ENCODE results near the gene NEDD9. TPM values are rescaled to one million over a fixed set of nuclear protein-coding genes. Genes with fewer than 3 reads are reported as not detected.

NEDD9 gene
- total RNA-seq, 1 experiment from 2014 or later = 6.5 TPM

GRCh38 chr6:11222385-11223277 is 9.8 kb downstream of the NEDD9 start:
- no peaks in the 10 kb centered on the region for H3K27me3 ChIP-seq (ENCODE audit: control insufficient read depth, insufficient read depth, low read length)
- no peak for DNase-seq
- H3K4me3 ChIP-seq (ENCODE audit: insufficient read depth, low read depth, low read length) = no peak overlapping the region
- H3K36me3 ChIP-seq (replicated peaks; ENCODE audit: control insufficient read depth, insufficient read depth, low read length) = no peaks in the 10 kb centered on the region

GRCh38 chr6:11221623-11222384 is 10.7 kb downstream of the NEDD9 start:
- DNase-seq = no peak
- Histone ChIP-seq H3K36me3 (replicated peaks; ENCODE audit: control insufficient read depth, insufficient read depth, low read length) (no peaks in the 10 kb centered on the region), H3K27me3 (ENCODE audit: control insufficient read depth, insufficient read depth, low read length) (no peaks in the 10 kb centered on the region), H3K4me3 (ENCODE audit: insufficient read depth, low read depth, low read length) (no peak overlapping the region)

- H3K4me3 ChIP-seq (ENCODE audit: insufficient read depth, low read depth, low read length) = no peak overlapping the region
- DNase-seq = no peak
- no peaks in the 10 kb centered on the region for H3K27me3 ChIP-seq (ENCODE audit: control insufficient read depth, insufficient read depth, low read length)
- H3K36me3 ChIP-seq (replicated peaks; ENCODE audit: control insufficient read depth, insufficient read depth, low read length) = no peaks in the 10 kb centered on the region
Observed at GRCh38 chr6:11219400-11219834, 13.1 kb downstream of the NEDD9 start.

- H3K27me3 ChIP-seq (ENCODE audit: control insufficient read depth, insufficient read depth, low read length) = no peaks in the 10 kb centered on the region
- no peak for DNase-seq
- no peak overlapping the region for H3K4me3 ChIP-seq (ENCODE audit: insufficient read depth, low read depth, low read length)
- no peaks in the 10 kb centered on the region for H3K36me3 ChIP-seq (replicated peaks; ENCODE audit: control insufficient read depth, insufficient read depth, low read length)
Observed at GRCh38 chr6:11218538-11219399, 13.7 kb downstream of the NEDD9 start.

GRCh38 chr6:11218102-11218442 is 14.4 kb downstream of the NEDD9 start:
- DNase-seq = no peak
- H3K27me3 ChIP-seq (ENCODE audit: control insufficient read depth, insufficient read depth, low read length) = no peaks in the 10 kb centered on the region
- no peak overlapping the region for H3K4me3 ChIP-seq (ENCODE audit: insufficient read depth, low read depth, low read length)
- no peaks in the 10 kb centered on the region for H3K36me3 ChIP-seq (replicated peaks; ENCODE audit: control insufficient read depth, insufficient read depth, low read length)

GRCh38 chr6:11217360-11218101 is 14.9 kb downstream of the NEDD9 start:
- no peaks in the 10 kb centered on the region for H3K36me3 ChIP-seq (replicated peaks; ENCODE audit: control insufficient read depth, insufficient read depth, low read length)
- H3K27me3 ChIP-seq (ENCODE audit: control insufficient read depth, insufficient read depth, low read length) = no peaks in the 10 kb centered on the region
- no peak overlapping the region for H3K4me3 ChIP-seq (ENCODE audit: insufficient read depth, low read depth, low read length)
- DNase-seq = no peak

- H3K36me3 ChIP-seq (replicated peaks; ENCODE audit: control insufficient read depth, insufficient read depth, low read length) = no peaks in the 10 kb centered on the region
- no peak for DNase-seq
Observed at GRCh38 chr6:11215773-11216172, 16.7 kb downstream of the NEDD9 start.

GRCh38 chr6:11214901-11215300 is 17.6 kb downstream of the NEDD9 start:
- no peak overlapping the region for H3K4me3 ChIP-seq (ENCODE audit: insufficient read depth, low read depth, low read length)
- no peaks in the 10 kb centered on the region for H3K36me3 ChIP-seq (replicated peaks; ENCODE audit: control insufficient read depth, insufficient read depth, low read length)
- no peak for DNase-seq
- H3K27me3 ChIP-seq (ENCODE audit: control insufficient read depth, insufficient read depth, low read length) = no peaks in the 10 kb centered on the region

More at GRCh38 chr6:11215773-11216172, 16.7 kb downstream of the NEDD9 start:
- Histone ChIP-seq H3K4me3 (ENCODE audit: insufficient read depth, low read depth, low read length) (no peak overlapping the region), H3K27me3 (ENCODE audit: control insufficient read depth, insufficient read depth, low read length) (no peaks in the 10 kb centered on the region)

GRCh38 chr6:11214084-11214833 is 18.2 kb downstream of the NEDD9 start:
- H3K27me3 ChIP-seq (ENCODE audit: control insufficient read depth, insufficient read depth, low read length) = no peaks in the 10 kb centered on the region
- H3K4me3 ChIP-seq (ENCODE audit: insufficient read depth, low read depth, low read length) = no peak overlapping the region
- no peaks in the 10 kb centered on the region for H3K36me3 ChIP-seq (replicated peaks; ENCODE audit: control insufficient read depth, insufficient read depth, low read length)
- no peak for DNase-seq

GRCh38 chr6:11213422-11214021 is 18.9 kb downstream of the NEDD9 start:
- no peak for DNase-seq
- no peaks in the 10 kb centered on the region for H3K36me3 ChIP-seq (replicated peaks; ENCODE audit: control insufficient read depth, insufficient read depth, low read length)
- no peaks in the 10 kb centered on the region for H3K27me3 ChIP-seq (ENCODE audit: control insufficient read depth, insufficient read depth, low read length)
- H3K4me3 ChIP-seq (ENCODE audit: insufficient read depth, low read depth, low read length) = no peak overlapping the region

- H3K4me3 ChIP-seq (ENCODE audit: insufficient read depth, low read depth, low read length) = no peak overlapping the region
- no peaks in the 10 kb centered on the region for H3K27me3 ChIP-seq (ENCODE audit: control insufficient read depth, insufficient read depth, low read length)
- DNase-seq = no peak
- no peaks in the 10 kb centered on the region for H3K36me3 ChIP-seq (replicated peaks; ENCODE audit: control insufficient read depth, insufficient read depth, low read length)
Observed at GRCh38 chr6:11212664-11213063, 19.8 kb downstream of the NEDD9 start.

GRCh38 chr6:11211254-11211653 is 21.2 kb downstream of the NEDD9 start:
- no peak overlapping the region for H3K4me3 ChIP-seq (ENCODE audit: insufficient read depth, low read depth, low read length)
- no peaks in the 10 kb centered on the region for H3K27me3 ChIP-seq (ENCODE audit: control insufficient read depth, insufficient read depth, low read length)
- no peak for DNase-seq
- no peaks in the 10 kb centered on the region for H3K36me3 ChIP-seq (replicated peaks; ENCODE audit: control insufficient read depth, insufficient read depth, low read length)

Measured in H7 (cell line).